Inferior parietal cortex (tissue), 1 donor: ENCODE results near the gene ARG2.
A peak's percentile ranks its signal among the peaks of the same experiment; 100 is the strongest.
"Not testable (repeated sequence)": the region's sequence is repeated elsewhere in the genome, so short reads cannot be mapped to it uniquely, and the experiment has no call there.

Experiments
- DNase-seq: peaks from one replicate; pipeline ENCODE4 v3.0.0-alpha.2; 2016; ENCODE audit errors: extremely low spot score

ARG2 gene

DNA sequence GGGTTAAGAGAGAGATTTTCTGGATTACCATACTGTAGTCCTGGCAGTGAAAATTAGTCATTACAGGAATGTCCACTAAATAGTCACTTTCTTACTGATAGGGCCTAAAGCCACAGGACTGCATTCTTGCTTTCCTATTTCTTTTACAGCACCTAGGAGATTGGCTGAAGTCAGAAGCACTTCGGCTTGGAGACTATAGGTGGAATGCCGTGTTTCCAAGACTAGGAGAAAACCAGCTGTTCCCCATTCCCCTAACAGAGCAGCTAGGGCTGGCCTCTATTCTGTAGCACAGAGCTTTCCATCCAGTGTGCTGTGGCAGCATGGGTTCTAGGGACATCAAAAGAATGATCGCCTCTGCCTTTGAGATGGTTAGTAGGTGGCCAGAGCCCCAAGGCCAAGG is 34.7 kb upstream of the ARG2 start:
- DNase-seq, result no peak

DNA sequence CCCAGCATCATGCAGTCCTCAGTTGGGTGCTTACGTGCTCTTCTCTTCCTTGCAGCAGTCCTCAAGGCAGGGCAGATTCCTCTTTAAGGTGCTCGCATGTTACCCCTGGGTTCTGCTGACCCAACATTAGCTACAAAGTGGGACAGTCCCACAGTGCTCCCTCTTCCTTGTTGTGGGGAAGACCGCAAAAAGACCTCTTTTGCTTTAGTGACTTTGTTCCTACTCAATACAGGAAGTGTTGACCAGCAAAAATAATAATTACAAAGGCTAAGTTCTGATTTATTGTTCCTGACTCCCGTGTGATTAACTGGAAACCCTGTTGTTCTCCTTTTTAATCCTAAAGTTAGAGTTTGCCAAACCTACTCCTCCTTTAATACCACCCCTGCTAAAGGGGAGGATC is 33.4 kb upstream of the ARG2 start:
- no peak for DNase-seq

DNA sequence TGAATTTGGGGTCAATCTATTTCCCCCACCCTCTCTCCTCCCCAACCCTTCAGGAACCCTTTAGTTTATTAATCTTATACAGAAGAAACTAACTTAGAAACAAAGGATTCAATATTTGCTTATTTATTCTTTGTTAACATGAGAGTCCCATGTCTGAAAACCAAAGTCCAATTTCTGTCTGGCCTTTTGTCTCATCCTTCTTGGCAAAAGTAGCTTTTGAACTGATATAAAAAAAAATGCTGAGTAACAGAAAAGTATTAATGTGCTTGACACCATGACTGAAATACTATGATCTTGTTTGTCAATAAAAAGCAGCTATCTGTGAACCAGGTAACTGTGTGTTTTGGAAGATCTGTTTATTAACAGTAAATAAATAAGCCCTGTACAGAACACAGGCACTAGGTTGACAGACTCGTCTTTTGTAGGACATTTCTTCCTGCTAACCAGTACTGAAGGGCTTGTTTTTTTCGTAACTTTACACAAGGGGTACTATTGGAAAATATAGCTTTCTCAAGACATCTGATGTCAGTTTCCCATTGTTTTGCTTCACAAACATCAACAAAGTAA is 30.4 kb upstream of the ARG2 start:
- DNase-seq, result no peak

DNA sequence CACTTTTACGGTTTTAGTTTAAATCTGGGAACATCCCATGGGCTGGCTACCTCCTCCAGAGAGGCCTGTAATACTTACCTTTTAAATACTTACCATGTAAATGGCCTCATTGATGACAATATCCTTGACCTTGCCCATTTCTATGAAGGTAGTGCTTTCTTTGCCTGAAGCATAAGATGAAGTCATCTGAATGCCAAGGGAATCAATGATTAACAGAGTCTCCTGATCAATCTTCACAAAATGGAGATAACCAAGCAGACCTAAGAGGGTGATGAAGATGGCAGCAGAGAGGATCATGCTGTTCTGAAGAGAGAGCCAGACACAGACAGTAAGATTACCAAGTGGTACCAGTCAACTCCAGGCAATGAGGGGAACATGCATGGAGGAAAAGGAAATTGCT is 26.1 kb upstream of the ARG2 start:
- DNase-seq, result not testable (repeated sequence)

DNA sequence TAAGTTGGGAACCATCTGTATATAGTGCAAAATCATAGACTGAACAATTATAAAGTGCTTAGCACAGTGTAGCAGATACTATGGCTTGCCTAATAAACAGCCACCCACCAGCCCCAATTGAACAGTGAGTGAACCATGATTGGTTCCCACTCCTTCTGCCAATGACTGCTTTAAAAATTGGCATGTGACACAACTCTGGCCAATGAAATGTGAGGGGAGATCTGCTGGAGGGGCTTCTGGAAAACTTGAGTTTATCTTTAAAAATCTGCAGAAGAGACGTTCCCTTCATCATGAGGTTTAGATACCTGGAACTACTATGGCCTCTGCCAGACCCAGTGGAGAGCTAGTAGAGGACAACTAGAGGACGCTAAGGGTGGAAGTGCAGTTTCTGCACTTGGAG is 24.3 kb upstream of the ARG2 start:
- DNase-seq, result no peak

DNA sequence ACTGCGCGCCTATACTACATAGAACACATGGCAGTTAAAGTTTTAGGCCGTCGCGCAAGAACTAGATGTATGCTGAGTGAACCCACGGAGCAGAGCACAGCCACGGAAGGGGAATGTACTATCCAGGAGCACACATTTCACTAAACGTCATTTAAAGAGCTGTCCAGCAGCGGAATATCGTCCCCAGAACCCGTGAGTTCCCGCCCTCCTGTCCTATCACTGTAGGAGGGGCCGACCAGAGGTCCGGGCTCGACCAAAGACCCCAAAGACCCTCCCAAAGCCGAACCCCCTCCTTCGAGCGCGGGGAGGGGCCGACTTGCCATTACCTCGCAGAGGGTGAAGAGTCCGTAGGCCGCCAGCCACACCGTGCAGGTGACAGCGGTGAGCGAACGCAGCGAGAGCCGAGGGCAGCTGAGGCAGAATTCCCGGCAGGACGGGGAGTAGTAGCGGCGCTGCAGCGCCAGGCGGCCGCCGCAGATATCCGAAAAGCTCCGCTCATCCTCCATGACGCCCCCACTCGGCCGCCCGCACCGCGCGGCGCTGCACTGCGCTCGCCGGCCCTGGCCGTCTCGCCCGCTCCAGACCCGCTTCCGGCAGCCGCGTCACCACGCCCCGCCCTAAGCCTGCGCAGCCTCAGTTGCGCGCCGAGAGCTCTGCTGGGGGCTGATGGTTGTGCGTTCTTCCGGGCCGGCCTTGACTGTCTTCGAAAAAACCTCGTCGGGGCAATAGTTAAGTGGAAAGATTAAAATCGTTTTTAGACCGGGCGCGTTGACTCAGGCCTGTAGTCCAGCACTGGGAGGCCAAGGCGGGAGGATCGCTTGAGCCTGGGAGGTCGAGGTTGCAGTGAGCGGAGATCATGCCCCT is 19.8 kb upstream of the ARG2 start, which contains the start of gene PIGH:
PIGH (minus strand) TSS at position 571 of the 864 bp plus-strand sequence; CDS start at position 506, 65 bp downstream.
- peak; percentile 91 for DNase-seq

DNA sequence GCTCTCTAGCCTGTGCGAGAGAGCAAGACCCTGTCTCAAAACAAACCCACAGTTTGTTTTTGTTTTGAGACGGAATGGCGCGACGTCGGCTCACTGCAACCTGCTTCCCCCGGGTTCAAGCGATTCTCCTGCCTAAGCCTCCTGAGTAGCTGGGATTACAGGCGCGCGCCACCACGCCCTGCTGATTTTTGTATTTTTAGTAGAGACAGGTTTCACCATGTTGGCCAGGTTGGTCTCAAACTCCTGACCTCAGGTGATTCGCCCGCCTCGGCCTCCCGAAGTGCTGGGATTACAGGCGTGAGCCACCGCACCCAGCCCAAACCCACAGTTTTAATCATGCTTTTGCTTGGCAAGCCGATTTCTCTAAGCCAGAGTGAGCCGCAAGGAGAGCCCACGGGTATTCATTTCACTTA is 19.2 kb upstream of the ARG2 start:
- DNase-seq, result not testable (repeated sequence)

DNA sequence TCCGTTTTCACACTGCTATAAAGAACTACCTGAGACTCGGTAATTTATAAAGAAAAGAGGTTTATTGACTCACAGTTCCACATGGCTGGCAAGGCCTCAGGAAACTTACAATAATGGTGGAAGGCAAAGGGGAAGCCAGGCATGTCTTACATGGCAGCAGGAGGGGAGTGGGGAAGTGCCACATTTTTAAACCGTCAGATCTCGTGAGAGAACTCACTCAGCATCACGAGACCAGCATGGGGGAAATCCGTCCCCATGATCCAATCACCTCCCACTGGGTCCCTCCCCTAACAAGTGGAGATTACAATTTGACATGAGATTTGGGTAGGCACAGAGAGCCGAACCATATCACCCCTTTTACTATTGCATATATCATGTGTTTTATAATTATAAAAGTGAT is 17.6 kb upstream of the ARG2 start:
- no peak for DNase-seq

DNA sequence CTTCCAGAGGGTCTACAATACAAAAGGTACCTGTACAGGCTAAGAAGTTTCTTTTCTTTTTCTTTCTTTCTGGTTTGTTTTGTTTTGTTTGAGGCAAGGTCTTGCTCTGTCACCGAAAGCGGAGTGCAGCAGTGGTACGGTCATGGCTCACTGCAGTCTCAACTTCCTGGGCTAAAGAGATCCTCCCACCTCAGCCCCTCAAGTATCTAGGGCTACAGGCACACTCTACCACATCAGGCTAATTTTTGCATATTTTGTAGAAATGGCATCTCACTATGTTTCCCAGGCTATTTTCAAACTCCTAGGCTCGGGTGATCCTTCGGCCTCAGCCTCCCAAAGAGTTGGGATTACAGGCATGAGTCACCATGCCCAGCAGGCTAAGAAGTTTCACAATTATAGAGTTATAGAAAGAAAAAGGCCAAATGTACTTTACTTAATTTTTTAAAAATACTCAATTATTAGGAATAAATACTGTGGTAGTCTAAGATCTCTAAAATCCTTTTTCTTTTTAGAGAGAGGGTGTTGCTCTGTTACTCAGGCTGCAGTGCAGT is 16.6 kb upstream of the ARG2 start:
- no peak for DNase-seq

DNA sequence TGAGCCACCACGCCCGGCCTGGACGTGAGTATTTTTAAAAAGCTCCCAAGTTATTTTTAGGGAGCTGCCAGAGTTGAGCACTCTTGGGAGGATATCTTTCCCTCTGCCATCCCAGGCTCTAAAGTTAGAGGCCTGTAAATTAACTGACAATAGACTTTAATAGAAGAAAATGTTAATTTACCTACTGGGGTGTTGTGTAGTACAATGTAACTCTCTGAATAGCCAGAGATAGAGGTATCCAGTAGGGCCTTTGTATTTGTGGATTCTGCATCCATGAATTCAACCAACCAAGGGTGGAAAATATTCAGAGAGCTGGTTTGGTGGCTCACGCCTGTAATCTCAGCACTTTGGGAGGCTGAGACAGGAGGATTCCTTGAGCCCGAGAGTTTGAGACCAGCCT is 12.1 kb upstream of the ARG2 start:
- no peak for DNase-seq

DNA sequence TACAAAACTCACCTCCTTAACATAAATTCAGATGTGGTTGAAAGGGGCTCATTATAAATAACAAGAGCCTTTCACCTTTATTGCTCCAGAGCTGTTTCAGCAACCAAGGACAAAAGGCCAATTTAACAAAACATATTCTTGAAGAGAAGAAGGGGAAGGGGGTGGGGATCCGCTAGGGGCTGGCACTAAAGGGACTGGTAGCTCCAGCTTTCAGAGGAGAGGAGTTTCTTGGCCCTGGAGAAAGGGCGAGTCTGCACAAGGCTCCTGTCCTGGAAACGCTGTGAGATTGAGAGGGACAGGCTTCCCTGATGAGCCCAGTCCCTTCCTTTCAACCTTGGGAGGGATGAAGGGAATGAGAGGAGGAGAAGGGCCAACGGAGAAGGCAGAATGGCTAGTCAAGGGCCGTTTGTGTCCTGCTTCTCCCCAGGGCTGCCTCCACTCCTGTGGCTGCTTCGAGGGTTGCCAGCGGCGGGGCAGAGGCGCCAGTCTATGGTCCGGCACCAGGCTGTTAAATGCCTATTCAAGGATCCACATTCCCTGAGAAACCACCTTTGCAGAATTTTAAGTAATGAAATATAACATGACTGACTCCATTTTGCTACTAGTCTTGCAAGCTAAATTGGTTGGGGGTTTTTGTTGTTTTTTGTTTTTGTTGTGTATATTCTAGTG is 9.9 kb upstream of the ARG2 start:
- no peak for DNase-seq

DNA sequence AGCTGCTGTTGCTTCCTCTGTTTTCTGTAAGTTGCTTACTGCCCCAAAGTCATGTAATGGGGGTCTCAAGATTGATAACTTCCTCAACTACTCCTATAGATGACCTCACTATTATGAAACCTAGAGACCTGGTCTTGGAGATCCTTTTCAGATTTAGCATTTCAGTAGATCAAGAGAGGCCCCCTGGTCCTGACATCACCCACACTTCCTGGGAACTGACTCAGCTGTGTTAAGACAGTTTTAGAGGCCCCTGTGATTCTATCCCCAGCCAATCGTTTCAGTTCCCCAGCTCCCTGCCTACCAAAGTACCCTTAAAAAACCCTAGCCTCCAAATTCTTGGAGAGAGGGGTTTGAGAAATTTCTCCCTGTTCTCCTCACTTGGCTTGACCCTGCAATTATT is 9.2 kb upstream of the ARG2 start:
- DNase-seq, result no peak

DNA sequence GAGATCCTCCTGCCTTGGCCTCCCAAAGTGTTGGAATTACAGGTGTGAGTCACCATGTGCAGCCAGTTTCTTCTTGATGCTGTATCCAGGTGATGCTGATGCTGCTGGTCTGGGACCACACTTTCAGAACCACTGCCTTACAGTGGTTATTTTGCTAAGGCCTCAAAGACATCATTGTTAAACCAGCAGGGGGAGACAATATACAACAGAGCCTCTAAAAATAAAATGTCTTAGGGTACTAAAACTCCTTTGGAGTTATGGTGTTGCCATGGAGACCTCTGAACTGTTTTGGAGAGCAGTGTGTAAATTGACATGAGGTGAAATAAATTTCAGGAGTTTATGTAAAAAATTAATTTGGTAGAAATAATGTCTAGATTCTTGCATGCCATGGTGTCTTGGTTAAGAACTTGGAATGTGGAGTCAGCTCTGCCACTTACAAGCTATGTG is 1.1 kb upstream of the ARG2 start:
- peak; percentile 80 for DNase-seq

DNA sequence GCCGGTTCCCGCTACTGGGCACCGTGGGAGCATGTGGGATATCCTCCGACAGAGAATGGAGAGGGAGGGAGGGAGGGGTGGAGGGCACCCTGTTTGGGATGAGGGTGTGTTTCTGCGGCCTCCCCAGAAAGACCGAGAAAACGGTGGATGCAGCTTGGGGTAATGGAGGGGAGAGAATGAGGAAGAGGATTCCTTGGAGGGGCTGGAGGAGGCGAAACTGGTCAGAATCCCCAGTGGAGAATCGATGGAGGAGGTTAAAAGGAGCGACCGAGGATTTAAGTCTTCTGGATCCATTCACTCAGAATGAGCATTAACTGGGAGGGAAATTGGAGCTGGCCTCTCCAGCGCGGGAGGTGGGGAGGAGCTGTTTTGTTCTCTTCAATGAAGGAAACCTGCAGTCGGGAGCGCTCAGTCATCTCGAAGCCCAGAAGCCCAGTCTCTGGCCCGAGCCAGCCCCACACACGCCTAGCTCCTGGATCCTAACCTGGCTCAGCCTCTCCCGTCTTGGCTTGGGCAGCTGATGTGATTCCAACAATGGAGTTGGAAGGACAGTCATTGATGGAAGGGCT is 581 bp downstream of the ARG2 start:
- DNase-seq, result no peak

DNA sequence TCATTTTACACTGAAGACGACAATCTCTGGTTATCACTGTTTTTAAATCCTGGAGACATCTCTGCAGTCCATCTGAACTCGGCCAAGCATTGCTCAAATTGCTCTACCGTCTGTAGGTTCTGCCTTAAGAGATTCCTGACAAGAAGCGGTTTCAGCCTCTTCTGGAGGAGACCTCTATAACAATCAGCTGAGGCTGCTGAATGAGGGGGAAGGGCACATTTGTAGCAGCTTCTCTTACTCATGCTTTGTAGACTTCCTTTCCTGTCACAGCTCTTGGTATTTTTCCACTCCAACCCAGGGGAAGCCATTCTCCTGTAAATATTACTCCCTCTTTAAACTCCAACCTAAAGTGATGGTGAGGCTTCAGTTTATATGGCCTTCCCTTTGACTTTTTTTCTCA is 3.0 kb downstream of the ARG2 start:
- peak; percentile 75 for DNase-seq

DNA sequence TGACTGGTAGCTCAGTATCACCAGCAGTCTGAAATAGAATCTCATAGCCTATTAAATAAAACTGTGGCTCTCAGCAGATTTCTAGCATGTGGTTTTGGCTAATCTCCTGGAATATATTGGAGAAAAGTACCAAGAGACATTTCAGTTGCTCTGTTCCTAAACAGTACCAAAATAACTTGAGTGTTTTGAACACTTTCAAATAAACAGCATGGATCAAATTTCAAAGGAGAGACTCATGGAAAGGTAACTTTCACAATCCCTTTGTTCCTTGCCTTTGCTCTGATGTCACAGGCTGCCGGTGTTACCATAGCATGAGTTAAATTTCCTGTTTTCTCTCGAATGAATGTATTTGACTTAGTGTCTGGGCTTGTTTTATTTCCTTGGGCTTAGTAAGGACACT is 3.4 kb downstream of the ARG2 start:
- DNase-seq, result no peak

DNA sequence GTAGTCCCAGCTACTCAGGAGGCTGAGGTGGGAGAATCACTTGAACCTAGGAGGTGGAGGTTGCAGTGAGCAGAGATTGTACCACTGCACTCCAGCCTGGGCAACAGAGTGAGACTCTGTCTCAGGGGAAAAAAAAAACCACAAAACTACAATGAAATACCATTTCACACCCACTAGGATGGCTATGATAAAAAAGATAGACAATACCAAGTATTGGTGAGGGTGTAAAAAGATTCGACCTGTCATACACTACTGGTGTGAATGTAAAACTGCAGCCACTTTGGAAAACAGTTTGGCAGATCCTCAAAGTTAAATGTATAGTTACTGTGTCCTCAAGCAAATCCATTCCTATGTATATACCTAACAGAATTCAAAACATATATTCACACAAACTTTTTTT is 6.4 kb downstream of the ARG2 start:
- not testable (repeated sequence) for DNase-seq

DNA sequence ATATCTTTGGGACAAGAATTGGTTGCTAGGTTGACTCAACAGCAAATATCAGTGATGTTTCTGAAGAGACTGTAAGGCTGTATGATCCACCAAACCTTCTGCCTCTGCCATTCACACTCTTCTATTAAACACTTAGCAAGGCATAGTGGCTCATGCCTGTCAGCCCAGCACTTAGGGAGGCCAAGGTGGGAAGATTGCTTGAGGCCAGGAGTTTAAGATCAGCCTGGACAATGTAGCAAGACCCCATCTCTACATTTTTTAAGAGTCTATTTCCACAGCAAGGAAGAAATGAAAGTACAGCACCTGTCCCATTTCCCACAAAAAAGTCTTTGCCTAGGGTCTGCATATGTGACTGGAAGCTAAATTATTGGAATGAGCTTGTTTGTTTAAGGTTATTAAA is 7.8 kb downstream of the ARG2 start:
- DNase-seq, result no peak

DNA sequence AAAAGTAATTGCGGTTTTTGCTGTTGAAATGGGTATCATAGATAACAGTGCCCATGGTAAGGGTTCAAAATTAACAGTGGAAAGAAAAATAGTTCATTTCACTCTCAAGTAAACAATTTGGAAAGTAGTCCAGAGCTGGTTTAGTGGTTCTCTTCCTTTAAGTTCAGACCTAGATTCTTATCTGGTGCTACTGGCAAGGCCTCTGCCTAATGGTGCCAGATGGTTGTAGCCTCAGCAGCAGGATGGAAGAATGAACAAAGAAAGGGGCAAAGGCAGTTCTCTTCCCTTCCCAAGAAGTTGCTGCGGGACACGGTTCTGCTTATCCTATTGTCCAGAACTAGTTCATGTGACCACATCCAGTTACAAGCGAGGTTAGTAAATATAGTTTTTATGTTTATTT is 10.5 kb downstream of the ARG2 start:
- no peak for DNase-seq

DNA sequence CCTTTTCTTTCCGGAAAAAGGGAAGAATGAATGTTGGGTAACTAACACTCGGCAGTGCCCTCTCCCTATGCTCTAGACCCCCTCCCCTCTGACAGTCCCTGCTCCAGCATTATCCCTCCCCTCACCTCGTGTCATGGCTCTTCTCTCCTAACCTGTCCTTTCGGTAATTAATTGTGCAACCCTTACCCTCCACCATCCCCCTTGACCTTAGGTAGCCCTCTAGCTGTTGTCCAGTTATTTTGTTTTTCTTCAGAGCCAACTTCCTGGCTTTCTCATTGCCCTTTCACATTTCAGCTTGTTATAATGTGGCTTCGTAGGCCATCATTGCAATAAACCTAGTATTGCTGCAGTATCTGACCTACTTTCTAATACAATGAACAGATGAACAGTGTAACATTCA is 11.2 kb downstream of the ARG2 start:
- no peak for DNase-seq

DNA sequence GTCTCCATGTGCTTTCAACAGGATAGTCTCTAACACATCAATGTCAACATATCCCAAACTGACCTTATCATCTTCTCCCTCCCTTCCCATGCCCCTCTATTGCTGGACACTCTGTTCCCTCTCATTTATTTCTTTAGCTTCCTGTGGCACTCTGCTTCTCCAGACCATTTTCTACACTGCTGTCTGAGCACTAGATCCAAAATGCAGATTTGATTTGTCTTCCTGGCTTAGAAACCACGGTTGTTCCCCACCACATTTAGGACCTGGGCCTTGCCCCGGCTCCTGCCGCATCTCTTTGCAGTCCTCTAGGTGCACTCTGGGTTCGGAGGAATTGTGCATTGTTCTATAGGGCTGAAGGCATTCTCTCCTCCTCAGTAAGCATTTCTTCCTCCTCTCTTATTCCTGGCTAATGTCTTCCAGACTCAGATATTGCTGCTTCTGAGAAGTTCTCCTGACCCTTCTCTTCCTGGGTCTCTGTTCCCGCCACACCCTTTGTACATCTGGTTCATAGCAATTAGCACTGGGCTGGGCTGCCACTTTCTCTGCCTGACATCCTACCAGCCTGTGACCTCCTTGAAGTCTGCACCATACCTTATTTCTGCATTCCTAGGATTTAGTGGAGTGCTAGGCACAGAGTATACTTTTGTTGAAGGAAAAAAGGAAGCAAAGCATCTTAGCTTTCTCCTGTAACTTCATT is 13.9 kb downstream of the ARG2 start:
- DNase-seq, result no peak
